Astrocyte of the cerebellum (primary cell): ENCODE data around the gene CDC5L.

Experiments
- DNase-seq: peaks from one replicate; pipeline ENCODE4 v3.0.0-alpha.2; 2011; ENCODE audit warnings: low read depth
- H3K4me3 ChIP-seq: 2 replicates; pipeline ENCODE4 v1.5.1; 2011; ENCODE audit warnings: mild to moderate bottlenecking, low read depth, low read length, moderate library complexity
- CTCF ChIP-seq: IDR thresholded peaks from 2 replicates; pipeline ENCODE4 v1.5.1; 2012; ENCODE audit warnings: low read length, low read depth, moderate library complexity, mild to moderate bottlenecking; ENCODE audit errors: missing control alignments
- in situ Hi-C: cut with HindIII; loops from 2 replicates; pipeline ENCODE4 v1.10.0; 2017; ENCODE audit warnings: low sequenced_read_pairs

The CDC5L gene

GRCh38 chr6:44435500-44435899 lies 48.0 kb downstream of the CDC5L start:
- TF ChIP-seq CTCF, result no peak
- no peak overlapping the region for H3K4me3 ChIP-seq
- DNase-seq, result no peak
- in situ Hi-C loops, result no loop called here

GRCh38 chr6:44438827-44439226 lies 51.3 kb downstream of the CDC5L start:
- TF ChIP-seq CTCF, result no peak
- H3K4me3 ChIP-seq, result no peak overlapping the region
- in situ Hi-C loops, result no loop called here
- no peak for DNase-seq

- in situ Hi-C loops, result no loop called here
- no peak for TF ChIP-seq CTCF
- DNase-seq, result no peak
- H3K4me3 ChIP-seq, result no peak overlapping the region
Observed at GRCh38 chr6:44439270-44440045, 52.0 kb downstream of the CDC5L start.

GRCh38 chr6:44441091-44441855 lies 53.8 kb downstream of the CDC5L start:
- in situ Hi-C loops, result no loop called here

GRCh38 chr6:44442236-44442635 lies 54.7 kb downstream of the CDC5L start:
- DNase-seq, result no peak

More at GRCh38 chr6:44441091-44441855, 53.8 kb downstream of the CDC5L start:
- H3K4me3 ChIP-seq, result no peak overlapping the region
- DNase-seq, result no peak
- TF ChIP-seq CTCF, result no peak

GRCh38 chr6:44442833-44443444 lies 55.4 kb downstream of the CDC5L start:
- DNase-seq, result no peak
- in situ Hi-C loops, result no loop called here
- no peak overlapping the region for H3K4me3 ChIP-seq
- TF ChIP-seq CTCF, result no peak

More at GRCh38 chr6:44442236-44442635, 54.7 kb downstream of the CDC5L start:
- no peak for TF ChIP-seq CTCF
- in situ Hi-C loops, result no loop called here
- no peak overlapping the region for H3K4me3 ChIP-seq
